22Rv1 (cell line): Measurements from ENCODE around the gene VPS52.

ENCODE experiments used
- ZFX ChIP-seq: fragments of 450-650 bp; IDR thresholded peaks from 2 replicates; pipeline ENCODE4 v1.6.1; 2017; ENCODE audit warnings: antibody characterized with exemption, borderline replicate concordance
- TF ChIP-seq, protein P1 (sequence below): fragments of 450-650 bp; IDR thresholded peaks from 2 replicates; pipeline ENCODE4 v1.5.1; 2017; ENCODE audit warnings: mild to moderate bottlenecking

GRCh38 chr6:33204165-33204414 is 67.6 kb downstream of the VPS52 start:
- TF ChIP-seq, protein P1, sequence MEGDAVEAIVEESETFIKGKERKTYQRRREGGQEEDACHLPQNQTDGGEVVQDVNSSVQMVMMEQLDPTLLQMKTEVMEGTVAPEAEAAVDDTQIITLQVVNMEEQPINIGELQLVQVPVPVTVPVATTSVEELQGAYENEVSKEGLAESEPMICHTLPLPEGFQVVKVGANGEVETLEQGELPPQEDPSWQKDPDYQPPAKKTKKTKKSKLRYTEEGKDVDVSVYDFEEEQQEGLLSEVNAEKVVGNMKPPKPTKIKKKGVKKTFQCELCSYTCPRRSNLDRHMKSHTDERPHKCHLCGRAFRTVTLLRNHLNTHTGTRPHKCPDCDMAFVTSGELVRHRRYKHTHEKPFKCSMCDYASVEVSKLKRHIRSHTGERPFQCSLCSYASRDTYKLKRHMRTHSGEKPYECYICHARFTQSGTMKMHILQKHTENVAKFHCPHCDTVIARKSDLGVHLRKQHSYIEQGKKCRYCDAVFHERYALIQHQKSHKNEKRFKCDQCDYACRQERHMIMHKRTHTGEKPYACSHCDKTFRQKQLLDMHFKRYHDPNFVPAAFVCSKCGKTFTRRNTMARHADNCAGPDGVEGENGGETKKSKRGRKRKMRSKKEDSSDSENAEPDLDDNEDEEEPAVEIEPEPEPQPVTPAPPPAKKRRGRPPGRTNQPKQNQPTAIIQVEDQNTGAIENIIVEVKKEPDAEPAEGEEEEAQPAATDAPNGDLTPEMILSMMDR: no peak
- no peak for TF ChIP-seq ZFX
